ENCODE data around the gene NIPBL.
"Not testable (repeated sequence)": the region's sequence is repeated elsewhere in the genome, so short reads cannot be mapped to it uniquely, and the experiment has no call there.

NIPBL gene

GRCh38 chr5:37060030-37060429 is 183.5 kb downstream of the NIPBL start:
- H3K4me3 ChIP-seq (ENCODE audit: low read length): no peak overlapping the region
- no peak for DNase-seq (ENCODE audit: low read depth, low spot score)

GRCh38 chr5:37063739-37064138 is 187.2 kb downstream of the NIPBL start:
- no peak for DNase-seq (ENCODE audit: low read depth, low spot score)
- H3K4me3 ChIP-seq (ENCODE audit: low read length): no peak overlapping the region

- DNase-seq (ENCODE audit: low read depth, low spot score): no peak
Measured at GRCh38 chr5:37064442-37064841, 187.9 kb downstream of the NIPBL start.

GRCh38 chr5:37071487-37071886 is 194.9 kb downstream of the NIPBL start:
- no peak overlapping the region for H3K4me3 ChIP-seq (ENCODE audit: low read length)
- DNase-seq (ENCODE audit: low read depth, low spot score): no peak

More at GRCh38 chr5:37064442-37064841, 187.9 kb downstream of the NIPBL start:
- H3K4me3 ChIP-seq (ENCODE audit: low read length): no peak overlapping the region

- no peak overlapping the region for H3K4me3 ChIP-seq (ENCODE audit: low read length)
- DNase-seq (ENCODE audit: low read depth, low spot score): no peak
Measured at GRCh38 chr5:37071901-37072581, 195.5 kb downstream of the NIPBL start.

GRCh38 chr5:37075399-37075950 is 198.9 kb downstream of the NIPBL start:
- no peak for DNase-seq (ENCODE audit: low read depth, low spot score)
- no peak overlapping the region for H3K4me3 ChIP-seq (ENCODE audit: low read length)

GRCh38 chr5:37077146-37077545 is 200.6 kb downstream of the NIPBL start:
- DNase-seq (ENCODE audit: low read depth, low spot score): no peak
- H3K4me3 ChIP-seq (ENCODE audit: low read length): no peak overlapping the region

GRCh38 chr5:37080697-37081096 is 204.1 kb downstream of the NIPBL start:
- no peak overlapping the region for H3K4me3 ChIP-seq (ENCODE audit: low read length)
- no peak for DNase-seq (ENCODE audit: low read depth, low spot score)

- H3K4me3 ChIP-seq (ENCODE audit: low read length); DNase-seq (ENCODE audit: low read depth, low spot score): not testable (repeated sequence)
Measured at GRCh38 chr5:37082977-37083376, 206.4 kb downstream of the NIPBL start.

- H3K4me3 ChIP-seq (ENCODE audit: low read length); DNase-seq (ENCODE audit: low read depth, low spot score): not testable (repeated sequence)
Measured at GRCh38 chr5:37086026-37086425, 209.5 kb downstream of the NIPBL start.

GRCh38 chr5:37086466-37087173 is 210.1 kb downstream of the NIPBL start:
- DNase-seq (ENCODE audit: low read depth, low spot score): no peak
- no peak overlapping the region for H3K4me3 ChIP-seq (ENCODE audit: low read length)

GRCh38 chr5:37088009-37088408 is 211.4 kb downstream of the NIPBL start:
- DNase-seq (ENCODE audit: low read depth, low spot score): no peak
- no peak overlapping the region for H3K4me3 ChIP-seq (ENCODE audit: low read length)

GRCh38 chr5:37090123-37090726 is 213.7 kb downstream of the NIPBL start:
- no peak overlapping the region for H3K4me3 ChIP-seq (ENCODE audit: low read length)
- DNase-seq (ENCODE audit: low read depth, low spot score): no peak

GRCh38 chr5:37090781-37091180 is 214.2 kb downstream of the NIPBL start:
- DNase-seq (ENCODE audit: low read depth, low spot score): no peak
- no peak overlapping the region for H3K4me3 ChIP-seq (ENCODE audit: low read length)

- not testable (repeated sequence) for H3K4me3 ChIP-seq (ENCODE audit: low read length); DNase-seq (ENCODE audit: low read depth, low spot score)
Measured at GRCh38 chr5:37093795-37094194, 217.2 kb downstream of the NIPBL start.

GRCh38 chr5:37099267-37099666 is 222.7 kb downstream of the NIPBL start:
- DNase-seq (ENCODE audit: low read depth, low spot score); H3K4me3 ChIP-seq (ENCODE audit: low read length): not testable (repeated sequence)

- peak; percentile 68 for DNase-seq (ENCODE audit: low read depth, low spot score)
- no peak overlapping the region for H3K4me3 ChIP-seq (ENCODE audit: low read length)
Measured at GRCh38 chr5:37103302-37103701, 226.7 kb downstream of the NIPBL start.

GRCh38 chr5:37109338-37109737 is 232.8 kb downstream of the NIPBL start:
- H3K4me3 ChIP-seq (ENCODE audit: low read length): no peak overlapping the region

GRCh38 chr5:37110135-37110534 is 233.6 kb downstream of the NIPBL start:
- H3K4me3 ChIP-seq (ENCODE audit: low read length): no peak overlapping the region
- DNase-seq (ENCODE audit: low read depth, low spot score): peak; percentile 65

More at GRCh38 chr5:37109338-37109737, 232.8 kb downstream of the NIPBL start:
- no peak for DNase-seq (ENCODE audit: low read depth, low spot score)

All from Jurkat, Clone E6-1 (cell line).